Esophagus squamous epithelium (tissue), 5 donors: ENCODE results near the gene CHST2. TPM values are rescaled to one million over a fixed set of nuclear protein-coding genes. Genes with fewer than 3 reads are reported as not detected.

ENCODE experiments used
- DNase-seq: peaks from one replicate; lab custom pipeline; 2025; lab: John Stamatoyannopoulos, UW
- H3K27ac ChIP-seq, 4 donors: fragments of 200-600 bp; sonication (generic); one replicate each; pipeline ENCODE4 v1.5.1; 2016 to 2019; ENCODE audit warnings: mild to moderate bottlenecking in 1 of 4
- H3K27me3 ChIP-seq, 4 donors: fragments of 200-600 bp; sonication (generic); 1 replicate in 3 of 4; 2 replicates in 1 of 4; pipeline versions ENCODE4 v1.5.1 to v1.6.0; 2017 to 2021; ENCODE audit warnings: antibody characterized with exemption in 1 of 4
- H3K36me3 ChIP-seq, 3 donors: fragments of 200-600 bp; sonication (generic); one replicate each; pipeline ENCODE4 v1.5.1; 2016 to 2019
- H3K4me1 ChIP-seq, 3 donors: fragments of 200-600 bp; sonication (generic); one replicate each; pipeline ENCODE4 v1.5.1; 2017 to 2019
- H3K4me3 ChIP-seq, 4 donors: fragments of 200-600 bp; sonication (generic); 1 replicate in 3 of 4; 2 replicates in 1 of 4; pipeline ENCODE4 v1.5.1; 2016 to 2019; ENCODE audit warnings: mild to moderate bottlenecking in 2 of 4, moderate library complexity in 1 of 4
- H3K9me3 ChIP-seq, 3 donors: fragments of 200-600 bp; sonication (generic); one replicate each; pipeline ENCODE4 v1.5.1; 2016 to 2019
- CTCF ChIP-seq, 6 experiments: fragments of 450-650 bp in 4 of 6; fragments of 200-600 bp in 2 of 6; sonication (generic) in 2 of 6; IDR thresholded peaks; one replicate each; pipeline ENCODE4 v1.5.1; 2016 to 2019; ENCODE audit warnings: antibody characterized with exemption in 6 of 6, mild to moderate bottlenecking in 4 of 6, moderate library complexity in 4 of 6
- POLR2A ChIP-seq, 4 donors: fragments of 450-650 bp; IDR thresholded peaks; one replicate each; pipeline ENCODE4 v1.6.1; 2017; ENCODE audit warnings: antibody characterized with exemption in 4 of 4, mild to moderate bottlenecking in 4 of 4, moderate library complexity in 3 of 4
- WGBS, 2 donors: methylation state at CpG; one replicate each; pipeline ENCODE4 v1.1.5; 2018; 5-methylcytosine and 5-hydroxymethylcytosine counted together
- intact Hi-C: fragments of 100-400 bp; cut with DNase I; formaldehyde crosslinking; loops from one replicate; pipeline ENCODE4 v1.15.0; 2022
- total RNA-seq, 4 donors: library from RNA; depleted of rRNA; stranded (reverse); fragments of >200 nt; gene quantifications; one replicate each; pipeline ENCODE4 v1.1.0, GENCODE V29; 2016
- donor health status: DM: yes; HTN: yes; CAD: no.

The CHST2 gene
- total RNA-seq, 4 donors from 2014 or later: 0.76 to 3.1 (median 1.6) TPM

GRCh38 chr3:143121241-143122088, 1.9 kb downstream of the CHST2 start:
- intact Hi-C loops: no loop called here
- H3K4me1 ChIP-seq: peaks cover 3 to 29% (median 12%) of the 10 kb centered on the region in 3 donors
- H3K36me3 ChIP-seq: no peaks in the 10 kb centered on the region
- WGBS, 2 donors: 89 to 90% methylated on average over 20 to 27 of the region's 79 CpGs
- DNase-seq: no peak
- H3K27ac ChIP-seq: peak overlapping the region in 1 of 4 donors; percentile 78
- H3K9me3 ChIP-seq: no peaks in the 10 kb centered on the region
- H3K4me3 ChIP-seq: peak overlapping the region; percentile 66 to 87 (median 68)
- TF ChIP-seq CTCF (IDR thresholded peaks at IDR 0.05) (peak in 2 of 6 experiments; percentile 19), POLR2A (IDR thresholded peaks at IDR 0.05) (no peak)
- peaks cover 0 to 77% (median 0%) of the 10 kb centered on the region in 4 donors for H3K27me3 ChIP-seq

- Histone ChIP-seq H3K4me1 (peaks cover 3 to 29% (median 12%) of the 10 kb centered on the region in 3 donors), H3K27ac (no peak overlapping the region), H3K27me3 (peaks cover 0 to 74% (median 0%) of the 10 kb centered on the region in 4 donors), H3K36me3 (no peaks in the 10 kb centered on the region), H3K9me3 (no peaks in the 10 kb centered on the region), H3K4me3 (no peak overlapping the region)
- 84 to 97% methylated on average over 9 to 14 of the region's 16 CpGs for WGBS, 2 donors
- TF ChIP-seq CTCF (IDR thresholded peaks at IDR 0.05) (no peak), POLR2A (IDR thresholded peaks at IDR 0.05) (no peak)
- DNase-seq: no peak
- intact Hi-C loops: no loop called here
These were observed 2.5 kb downstream of the CHST2 start for GRCh38 chr3:143122089-143122430.

DNA sequence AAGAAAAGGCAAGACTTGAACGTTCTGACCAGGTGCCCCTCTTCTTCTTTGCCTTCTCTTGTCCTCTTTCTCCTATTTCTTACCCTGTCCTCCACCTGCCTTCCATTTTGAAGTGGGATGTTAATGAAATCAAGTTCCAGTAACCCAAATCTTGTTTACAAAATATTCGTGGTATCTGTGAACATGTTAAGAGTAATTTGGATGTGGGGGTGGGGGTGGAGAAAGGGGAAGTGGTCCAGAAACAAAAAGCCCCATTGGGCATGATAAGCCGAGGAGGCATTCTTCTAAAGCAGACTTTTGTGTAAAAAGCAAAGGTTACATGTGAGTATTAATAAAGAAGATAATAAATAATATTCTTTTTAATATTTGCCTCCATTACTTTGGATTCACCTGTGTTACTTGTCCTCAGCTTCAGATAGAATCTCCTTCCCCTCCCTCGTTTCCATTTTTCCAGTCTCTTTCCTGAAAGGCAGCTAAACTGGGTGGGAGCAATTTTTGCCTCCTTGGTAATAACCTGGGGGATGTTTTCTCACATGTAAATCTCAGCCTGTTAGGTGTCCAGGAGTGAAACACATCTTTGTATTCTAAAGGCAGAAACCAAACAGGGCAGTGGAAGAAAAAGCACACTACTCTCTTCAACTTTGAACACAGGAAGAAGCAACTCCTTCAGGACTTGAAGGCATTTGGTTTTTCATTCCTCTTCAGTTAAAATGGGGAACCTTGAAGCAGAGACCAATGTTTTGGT, 3.2 kb downstream of the CHST2 start:
- Histone ChIP-seq H3K4me1 (peaks cover 3 to 29% (median 12%) of the 10 kb centered on the region in 3 donors), H3K27ac (no peak overlapping the region), H3K27me3 (peaks cover 0 to 67% (median 0%) of the 10 kb centered on the region in 4 donors), H3K36me3 (no peaks in the 10 kb centered on the region), H3K9me3 (no peaks in the 10 kb centered on the region), H3K4me3 (no peak overlapping the region)
- intact Hi-C loops: no loop called here
- 56 to 61% methylated on average over 4 of the region's 4 CpGs for WGBS, 2 donors
- DNase-seq: no peak
- TF ChIP-seq POLR2A (IDR thresholded peaks at IDR 0.05) (no peak), CTCF (IDR thresholded peaks at IDR 0.05) (no peak)

DNA sequence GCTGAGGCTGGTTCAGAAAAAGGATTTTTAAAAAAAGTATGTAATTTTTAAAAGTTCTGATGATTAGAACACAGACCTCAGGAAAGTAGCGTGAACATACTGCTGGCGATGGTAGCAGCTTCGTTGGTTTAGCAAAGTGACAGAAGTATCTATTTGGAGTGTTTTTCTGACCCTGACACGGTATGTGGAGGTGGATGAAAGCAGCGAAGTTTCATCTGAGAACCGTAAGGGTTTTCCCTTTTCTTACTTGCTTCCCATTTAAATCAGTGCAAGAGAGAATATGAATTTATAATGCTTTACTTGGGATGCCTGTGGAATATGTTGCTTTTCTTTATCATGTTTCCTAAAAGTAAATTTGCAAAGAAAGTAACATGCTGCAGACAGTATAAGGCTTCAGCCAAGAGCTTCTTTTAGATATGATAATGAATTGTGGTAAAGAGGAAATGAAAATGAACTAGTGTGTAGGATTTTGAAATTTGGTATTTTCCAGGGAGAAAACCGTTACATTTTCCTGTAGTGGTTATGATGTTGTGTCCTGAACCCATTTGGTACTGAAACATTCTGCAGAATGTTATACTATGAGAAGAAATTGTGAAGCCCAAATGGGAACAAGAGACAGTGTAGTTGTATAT, 3.9 kb downstream of the CHST2 start:
- H3K27ac ChIP-seq: no peak overlapping the region
- H3K36me3 ChIP-seq: no peaks in the 10 kb centered on the region
- no peak for DNase-seq
- H3K27me3 ChIP-seq: peaks cover 0 to 60% (median 0%) of the 10 kb centered on the region in 4 donors
- intact Hi-C loops: no loop called here
- no peak for TF ChIP-seq CTCF (IDR thresholded peaks at IDR 0.05)
- no peak for TF ChIP-seq POLR2A (IDR thresholded peaks at IDR 0.05)
- H3K4me3 ChIP-seq: no peak overlapping the region
- no peaks in the 10 kb centered on the region for H3K9me3 ChIP-seq
- peaks cover 3 to 29% (median 12%) of the 10 kb centered on the region in 3 donors for H3K4me1 ChIP-seq
- WGBS, 2 donors: 55 to 66% methylated on average over 7 of the region's 7 CpGs
